ENCODE data around the gene PPT1. TPM values are rescaled to one million over a fixed set of nuclear protein-coding genes. Genes with fewer than 3 reads are reported as not detected.

PPT1 gene
- total RNA-seq, 1 donor from 2014 or later, result 48.3 TPM

- Mint-ChIP-seq H3K4me3 (ENCODE audit: unreplicated experiment) (no peak overlapping the region), H3K27me3 (ENCODE audit: low read depth) (no peaks in the 10 kb centered on the region), H3K27ac (ENCODE audit: unreplicated experiment) (peak overlapping the region; percentile 59), H3K4me1 (ENCODE audit: low read depth) (peaks cover 51% of the 10 kb centered on the region), H3K36me3 (ENCODE audit: low read depth) (peaks cover 33% of the 10 kb centered on the region), H3K9me3 (ENCODE audit: low read depth) (no peaks in the 10 kb centered on the region)
- no peak for DNase-seq (ENCODE audit: low spot score)
- no peak for TF ChIP-seq CTCF (IDR thresholded peaks at IDR 0.05)
Observed at GRCh38 chr1:40059338-40059959, 37.6 kb downstream of the PPT1 start.

GRCh38 chr1:40058453-40059337, 38.4 kb downstream of the PPT1 start:
- Mint-ChIP-seq H3K27me3 (ENCODE audit: low read depth) (no peaks in the 10 kb centered on the region), H3K36me3 (ENCODE audit: low read depth) (peaks cover 25% of the 10 kb centered on the region), H3K9me3 (ENCODE audit: low read depth) (no peaks in the 10 kb centered on the region), H3K4me1 (ENCODE audit: low read depth) (peaks cover 50% of the 10 kb centered on the region), H3K4me3 (ENCODE audit: unreplicated experiment) (no peak overlapping the region), H3K27ac (ENCODE audit: unreplicated experiment) (peak overlapping the region; percentile 59)
- TF ChIP-seq CTCF (IDR thresholded peaks at IDR 0.05), result no peak
- no peak for DNase-seq (ENCODE audit: low spot score)

GRCh38 chr1:40058097-40058452, 39.0 kb downstream of the PPT1 start:
- Mint-ChIP-seq H3K27ac (ENCODE audit: unreplicated experiment) (peak overlapping the region; percentile 14), H3K27me3 (ENCODE audit: low read depth) (no peaks in the 10 kb centered on the region), H3K9me3 (ENCODE audit: low read depth) (no peaks in the 10 kb centered on the region), H3K36me3 (ENCODE audit: low read depth) (peaks cover 21% of the 10 kb centered on the region), H3K4me3 (ENCODE audit: unreplicated experiment) (no peak overlapping the region), H3K4me1 (ENCODE audit: low read depth) (peaks cover 55% of the 10 kb centered on the region)
- no peak for TF ChIP-seq CTCF (IDR thresholded peaks at IDR 0.05)
- DNase-seq (ENCODE audit: low spot score), result no peak

GRCh38 chr1:40057310-40058030, 39.6 kb downstream of the PPT1 start:
- TF ChIP-seq CTCF (IDR thresholded peaks at IDR 0.05), result no peak
- Mint-ChIP-seq H3K27ac (ENCODE audit: unreplicated experiment) (peak overlapping the region; percentile 59), H3K9me3 (ENCODE audit: low read depth) (no peaks in the 10 kb centered on the region), H3K4me3 (ENCODE audit: unreplicated experiment) (no peak overlapping the region), H3K27me3 (ENCODE audit: low read depth) (no peaks in the 10 kb centered on the region), H3K4me1 (ENCODE audit: low read depth) (peaks cover 56% of the 10 kb centered on the region), H3K36me3 (ENCODE audit: low read depth) (peaks cover 18% of the 10 kb centered on the region)
- no peak for DNase-seq (ENCODE audit: low spot score)

Measured in chondrocyte (in vitro differentiated cells).